ENCODE measurements around the gene GABRD. TPM values are rescaled to one million over a fixed set of nuclear protein-coding genes. Genes with fewer than 3 reads are reported as not detected.

The GABRD gene
- total and polyA plus RNA-seq, 12 donors: 0.30 to 1.1 (median 0.49) TPM; not detected in 2

DNA sequence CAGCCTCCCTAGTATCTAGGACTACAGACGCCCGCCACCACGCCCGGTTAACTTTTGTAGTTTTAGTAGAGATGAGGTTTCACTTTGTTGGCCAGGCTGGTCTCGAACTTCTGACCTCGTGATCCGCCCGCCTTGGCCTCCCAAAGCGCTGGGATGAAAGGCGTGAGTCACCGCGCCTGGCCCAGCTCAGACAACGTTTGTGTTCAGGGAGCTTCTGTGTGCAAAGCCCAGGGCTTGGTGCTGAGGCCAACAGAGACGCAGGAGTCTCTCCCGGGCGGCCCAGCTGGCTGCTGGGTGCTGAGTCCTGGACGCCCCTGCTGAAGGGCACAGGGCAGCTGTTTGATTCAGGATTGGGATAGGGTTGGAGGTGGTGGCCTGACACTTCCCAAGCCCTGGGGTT, 34.1 kb downstream of the GABRD start:
- 88 to 90% methylated on average over 17 of the region's 17 CpGs for whole genome bisulfite sequencing, 2 donors
- Histone ChIP-seq H3K4me1 (peaks cover 3 to 13% (median 7%) of the 10 kb centered on the region in 9 donors), H3K4me3 (no peak overlapping the region), H3K9me3 (no peaks in the 10 kb centered on the region), H3K36me3 (peaks cover 0 to 6% (median 0%) of the 10 kb centered on the region in 9 donors), H3K27ac (no peak overlapping the region), H3K27me3 (peaks cover 0 to 40% (median 39%) of the 10 kb centered on the region in 7 donors)
- TF ChIP-seq, protein P1, sequence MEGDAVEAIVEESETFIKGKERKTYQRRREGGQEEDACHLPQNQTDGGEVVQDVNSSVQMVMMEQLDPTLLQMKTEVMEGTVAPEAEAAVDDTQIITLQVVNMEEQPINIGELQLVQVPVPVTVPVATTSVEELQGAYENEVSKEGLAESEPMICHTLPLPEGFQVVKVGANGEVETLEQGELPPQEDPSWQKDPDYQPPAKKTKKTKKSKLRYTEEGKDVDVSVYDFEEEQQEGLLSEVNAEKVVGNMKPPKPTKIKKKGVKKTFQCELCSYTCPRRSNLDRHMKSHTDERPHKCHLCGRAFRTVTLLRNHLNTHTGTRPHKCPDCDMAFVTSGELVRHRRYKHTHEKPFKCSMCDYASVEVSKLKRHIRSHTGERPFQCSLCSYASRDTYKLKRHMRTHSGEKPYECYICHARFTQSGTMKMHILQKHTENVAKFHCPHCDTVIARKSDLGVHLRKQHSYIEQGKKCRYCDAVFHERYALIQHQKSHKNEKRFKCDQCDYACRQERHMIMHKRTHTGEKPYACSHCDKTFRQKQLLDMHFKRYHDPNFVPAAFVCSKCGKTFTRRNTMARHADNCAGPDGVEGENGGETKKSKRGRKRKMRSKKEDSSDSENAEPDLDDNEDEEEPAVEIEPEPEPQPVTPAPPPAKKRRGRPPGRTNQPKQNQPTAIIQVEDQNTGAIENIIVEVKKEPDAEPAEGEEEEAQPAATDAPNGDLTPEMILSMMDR (IDR thresholded peaks at IDR 0.05): no peak
- ATAC-seq (no peak), DNase-seq (peak in 1 of 2 donors; percentile 2)
- intact Hi-C loops (cut with DNase I): no loop called here

- H3K36me3 ChIP-seq: peaks cover 0 to 6% (median 0%) of the 10 kb centered on the region in 9 donors
- no peak overlapping the region for H3K4me3 ChIP-seq
- H3K4me1 ChIP-seq: peaks cover 3 to 13% (median 7%) of the 10 kb centered on the region in 9 donors
- no peak overlapping the region for H3K27ac ChIP-seq
- TF ChIP-seq, protein P1 (IDR thresholded peaks at IDR 0.05): no peak
- 84 to 89% methylated on average over 12 of the region's 12 CpGs for WGBS, 2 donors
- intact Hi-C loops (cut with DNase I): no loop called here
- H3K9me3 ChIP-seq: no peaks in the 10 kb centered on the region
- ATAC-seq (no peak), DNase-seq (peak in 1 of 2 donors; percentile 4)
- peaks cover 0 to 33% (median 32%) of the 10 kb centered on the region in 7 donors for H3K27me3 ChIP-seq
Measured at GRCh38 chr1:2053784-2054376, 34.7 kb downstream of the GABRD start.

GRCh38 chr1:2054560-2054959, 35.4 kb downstream of the GABRD start:
- WGBS, 2 donors: 81 to 85% methylated on average over 22 of the region's 22 CpGs
- Histone ChIP-seq H3K36me3 (peaks cover 0 to 6% (median 0%) of the 10 kb centered on the region in 9 donors), H3K27ac (no peak overlapping the region), H3K4me1 (peaks cover 3 to 10% (median 5%) of the 10 kb centered on the region in 9 donors), H3K9me3 (no peaks in the 10 kb centered on the region), H3K27me3 (peaks cover 0 to 26% (median 26%) of the 10 kb centered on the region in 7 donors), H3K4me3 (no peak overlapping the region)
- TF ChIP-seq, protein P1 (IDR thresholded peaks at IDR 0.05): no peak
- ATAC-seq: no peak
- peak in 1 of 2 donors; percentile 3 for DNase-seq
- intact Hi-C loops (cut with DNase I): no loop called here

- TF ChIP-seq, protein P1 (IDR thresholded peaks at IDR 0.05): no peak
- Histone ChIP-seq H3K27ac (no peak overlapping the region), H3K4me3 (no peak overlapping the region), H3K36me3 (peaks cover 0 to 6% (median 0%) of the 10 kb centered on the region in 9 donors), H3K9me3 (no peaks in the 10 kb centered on the region), H3K4me1 (peaks cover 0 to 3% (median 0%) of the 10 kb centered on the region in 9 donors), H3K27me3 (peaks cover 0 to 12% (median 11%) of the 10 kb centered on the region in 7 donors)
- ATAC-seq: no peak
- 91% methylated on average over 29 of the region's 29 CpGs for WGBS, 2 donors
- DNase-seq: peak in 1 of 2 donors; percentile 11
- intact Hi-C loops (cut with DNase I): no loop called here
Measured at GRCh38 chr1:2055911-2056575, 36.9 kb downstream of the GABRD start.
